ENCODE data around the gene SPOP.
"Not testable (repeated sequence)": the region's sequence is repeated elsewhere in the genome, so short reads cannot be mapped to it uniquely, and the experiment has no call there.

SPOP gene

GRCh38 chr17:49674507-49674906, 3.4 kb downstream of the SPOP start:
- DNase-seq (ENCODE audit: low read depth), result no peak
- TF ChIP-seq CTCF (conservative IDR thresholded peaks at IDR 0.05; ENCODE audit: low read length), result no peak
- no peak overlapping the region for H3K4me3 ChIP-seq (ENCODE audit: low read length)

- not testable (repeated sequence) for DNase-seq (ENCODE audit: low read depth); H3K4me3 ChIP-seq (ENCODE audit: low read length)
Observed at GRCh38 chr17:49673679-49674078, 4.2 kb downstream of the SPOP start.

- peak; percentile 63 for DNase-seq (ENCODE audit: low read depth)
- TF ChIP-seq CTCF (conservative IDR thresholded peaks at IDR 0.05; ENCODE audit: low read length), result no peak
- H3K4me3 ChIP-seq (ENCODE audit: low read length), result no peak overlapping the region
Observed at GRCh38 chr17:49670641-49671040, 7.3 kb downstream of the SPOP start.

- DNase-seq (ENCODE audit: low read depth), result no peak
- no peak overlapping the region for H3K4me3 ChIP-seq (ENCODE audit: low read length)
- TF ChIP-seq CTCF (conservative IDR thresholded peaks at IDR 0.05; ENCODE audit: low read length), result no peak
Observed at GRCh38 chr17:49670002-49670401, 7.9 kb downstream of the SPOP start.

- TF ChIP-seq CTCF (conservative IDR thresholded peaks at IDR 0.05; ENCODE audit: low read length), result no peak
- H3K4me3 ChIP-seq (ENCODE audit: low read length), result no peak overlapping the region
- no peak for DNase-seq (ENCODE audit: low read depth)
Observed at GRCh38 chr17:49667854-49668253, 10.0 kb downstream of the SPOP start.

- no peak for TF ChIP-seq CTCF (conservative IDR thresholded peaks at IDR 0.05; ENCODE audit: low read length)
- no peak for DNase-seq (ENCODE audit: low read depth)
- no peak overlapping the region for H3K4me3 ChIP-seq (ENCODE audit: low read length)
Observed at GRCh38 chr17:49664706-49665211, 13.1 kb downstream of the SPOP start.

GRCh38 chr17:49659661-49660382, 18.1 kb downstream of the SPOP start:
- TF ChIP-seq CTCF (conservative IDR thresholded peaks at IDR 0.05; ENCODE audit: low read length), result no peak
- H3K4me3 ChIP-seq (ENCODE audit: low read length), result no peak overlapping the region
- no peak for DNase-seq (ENCODE audit: low read depth)

Data from AG10803 (cell line).